SH-SY5Y (cell line): ENCODE measurements around the gene CTIF.

Experiments used
- GATA2 ChIP-seq: IDR thresholded peaks from 2 replicates; pipeline ENCODE4 v1.6.1; 2011; ENCODE audit warnings: mild to moderate bottlenecking, low read depth, low read length
- GATA3 ChIP-seq: IDR thresholded peaks from 2 replicates; pipeline ENCODE4 v1.6.1; 2011; ENCODE audit warnings: low read depth, mild to moderate bottlenecking, low read length, moderate library complexity

DNA sequence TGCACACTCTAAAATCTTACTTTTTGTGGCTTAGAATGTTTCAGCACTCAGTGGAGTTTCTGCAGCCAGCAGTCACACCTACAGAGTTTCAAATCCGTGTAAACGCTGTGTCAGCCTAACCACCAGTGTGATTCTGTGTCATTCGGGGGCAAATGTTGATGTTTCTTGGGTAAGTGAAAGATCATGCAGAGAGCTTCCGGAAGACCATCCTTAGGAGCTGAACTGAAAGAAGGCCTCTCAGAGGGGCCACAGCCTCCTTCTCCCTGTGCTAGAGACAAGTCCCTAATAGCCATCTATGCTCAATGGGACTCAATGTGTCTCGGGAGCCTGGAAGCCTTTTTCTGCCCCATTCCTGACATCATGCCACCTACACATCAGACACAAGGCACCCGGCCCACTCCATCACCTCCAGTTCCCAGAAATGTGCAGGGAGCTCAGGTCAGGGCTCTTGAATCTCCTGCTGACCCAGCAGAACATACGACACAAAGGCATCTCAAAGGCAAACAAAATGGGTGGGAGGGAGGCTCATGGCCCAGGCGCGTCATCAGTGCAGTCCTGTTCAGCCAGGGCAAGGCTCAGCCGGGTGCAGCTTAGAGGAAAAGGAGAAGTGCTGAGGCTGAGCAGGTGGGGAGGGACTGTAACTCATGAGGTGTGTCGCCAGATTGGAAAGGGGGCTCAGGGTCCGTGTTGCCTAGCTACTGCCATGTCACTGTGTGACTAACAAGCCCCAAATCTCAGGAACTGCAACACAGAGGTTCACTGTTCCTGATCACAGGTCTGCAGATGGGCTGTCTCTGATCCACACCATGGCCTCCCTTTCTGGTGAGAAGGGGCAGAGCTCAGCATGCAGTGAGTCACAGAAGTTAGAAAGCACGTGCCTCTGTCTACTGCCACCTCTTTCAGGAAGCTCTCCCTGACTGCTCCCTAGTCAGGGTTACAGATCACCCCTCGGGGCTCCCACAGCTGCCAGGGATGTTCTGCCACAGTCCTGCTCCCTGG lies 329.9 kb downstream of the CTIF start:
- TF ChIP-seq GATA2 (no peak), GATA3 (no peak)
